ENCODE data around the gene BTNL2.

- TF ChIP-seq EZH2 (IDR thresholded peaks at IDR 0.05; ENCODE audit: insufficient read depth, poor library complexity, severe bottlenecking) (no peak), EZH2phosphoT487 (IDR thresholded peaks at IDR 0.05; ENCODE audit: insufficient read depth, low read depth) (no peak)
Measured at GRCh38 chr6:32371229-32371628, 35.8 kb downstream of the BTNL2 start.

Data from GM23248 (cell line).